Ishikawa (cell line): ENCODE data around the gene CERS3.
A peak's percentile ranks its signal among the peaks of the same experiment; 100 is the strongest.

ENCODE experiments used
- CEBPB ChIP-seq: IDR thresholded peaks from 2 replicates; pipeline ENCODE4 v1.6.1; 2012
- CREB1 ChIP-seq: IDR thresholded peaks from 2 replicates; pipeline ENCODE4 v1.6.1; 2012; ENCODE audit warnings: low read depth
- EGR1 ChIP-seq: IDR thresholded peaks from 2 replicates; pipeline ENCODE4 v1.6.1; 2012
- EP300 ChIP-seq: IDR thresholded peaks from 2 replicates; pipeline ENCODE4 v1.6.1; 2012; ENCODE audit warnings: borderline replicate concordance
- FOXM1 ChIP-seq: IDR thresholded peaks from 2 replicates; pipeline ENCODE4 v1.6.1; 2012; ENCODE audit warnings: low read depth, borderline replicate concordance
- MAX ChIP-seq: IDR thresholded peaks from 2 replicates; pipeline ENCODE4 v1.6.1; 2012
- NFIC ChIP-seq: IDR thresholded peaks from 2 replicates; pipeline ENCODE4 v1.6.1; 2012
- RAD21 ChIP-seq: IDR thresholded peaks from 2 replicates; pipeline ENCODE4 v1.6.1; 2012; ENCODE audit warnings: low read depth
- REST ChIP-seq: IDR thresholded peaks from 2 replicates; pipeline ENCODE4 v1.6.1; 2012; ENCODE audit warnings: low read depth, mild to moderate bottlenecking
- TAF1 ChIP-seq: IDR thresholded peaks from 2 replicates; pipeline ENCODE4 v1.6.1; 2012; ENCODE audit warnings: low read depth, mild to moderate bottlenecking
- TCF12 ChIP-seq: IDR thresholded peaks from 2 replicates; pipeline ENCODE4 v1.6.1; 2012; ENCODE audit warnings: low read depth
- TEAD4 ChIP-seq: IDR thresholded peaks from 2 replicates; pipeline ENCODE4 v1.6.1; 2012
- USF1 ChIP-seq: IDR thresholded peaks from 2 replicates; pipeline ENCODE4 v1.6.1; 2012
- YY1 ChIP-seq: IDR thresholded peaks from 2 replicates; pipeline ENCODE4 v1.6.1; 2012; ENCODE audit warnings: low read depth
- ZBTB7A ChIP-seq: IDR thresholded peaks from 2 replicates; pipeline ENCODE4 v1.6.1; 2012; ENCODE audit warnings: low read depth

Gene CERS3

GRCh38 chr15:100472736-100473135 is 56.0 kb downstream of the CERS3 start:
- no peak for TF ChIP-seq REST
- TF ChIP-seq FOXM1 = no peak
- TF ChIP-seq MAX = no peak
- no peak for TF ChIP-seq USF1
- no peak for TF ChIP-seq EGR1
- TF ChIP-seq TAF1 = no peak
- TF ChIP-seq TEAD4 = no peak
- TF ChIP-seq RAD21 = no peak
- no peak for TF ChIP-seq TCF12
- no peak for TF ChIP-seq YY1
- no peak for TF ChIP-seq CEBPB
- no peak for TF ChIP-seq CREB1
- TF ChIP-seq ZBTB7A = no peak

- TF ChIP-seq TEAD4 = no peak
- no peak for TF ChIP-seq NFIC
- TF ChIP-seq EGR1 = no peak
- no peak for TF ChIP-seq RAD21
- no peak for TF ChIP-seq MAX
- no peak for TF ChIP-seq EP300
- no peak for TF ChIP-seq ZBTB7A
- no peak for TF ChIP-seq TAF1
- no peak for TF ChIP-seq CEBPB
- TF ChIP-seq USF1 = no peak
- no peak for TF ChIP-seq CREB1
- no peak for TF ChIP-seq REST
- TF ChIP-seq YY1 = no peak
- no peak for TF ChIP-seq FOXM1
- no peak for TF ChIP-seq TCF12
Observed at GRCh38 chr15:100471933-100472332, 56.8 kb downstream of the CERS3 start.

- TF ChIP-seq NFIC = peak; percentile 45
- no peak for TF ChIP-seq TCF12
- TF ChIP-seq TAF1 = no peak
- TF ChIP-seq FOXM1 = no peak
Observed at GRCh38 chr15:100468285-100468684, 60.5 kb downstream of the CERS3 start.

- TF ChIP-seq TCF12 (no peak), REST (no peak), EGR1 (no peak), USF1 (no peak), YY1 (no peak), TEAD4 (no peak), TAF1 (no peak), MAX (no peak), CREB1 (no peak), CEBPB (no peak), FOXM1 (no peak), NFIC (no peak), RAD21 (no peak), EP300 (no peak), ZBTB7A (no peak)
Observed at GRCh38 chr15:100466073-100466472, 62.7 kb downstream of the CERS3 start.
